ENCODE data around the gene RSBN1. TPM values are rescaled to one million over a fixed set of nuclear protein-coding genes. Genes with fewer than 3 reads are reported as not detected.

RSBN1 gene
- total RNA-seq, 1 experiment from 2014 or later: 15.5 TPM

DNA sequence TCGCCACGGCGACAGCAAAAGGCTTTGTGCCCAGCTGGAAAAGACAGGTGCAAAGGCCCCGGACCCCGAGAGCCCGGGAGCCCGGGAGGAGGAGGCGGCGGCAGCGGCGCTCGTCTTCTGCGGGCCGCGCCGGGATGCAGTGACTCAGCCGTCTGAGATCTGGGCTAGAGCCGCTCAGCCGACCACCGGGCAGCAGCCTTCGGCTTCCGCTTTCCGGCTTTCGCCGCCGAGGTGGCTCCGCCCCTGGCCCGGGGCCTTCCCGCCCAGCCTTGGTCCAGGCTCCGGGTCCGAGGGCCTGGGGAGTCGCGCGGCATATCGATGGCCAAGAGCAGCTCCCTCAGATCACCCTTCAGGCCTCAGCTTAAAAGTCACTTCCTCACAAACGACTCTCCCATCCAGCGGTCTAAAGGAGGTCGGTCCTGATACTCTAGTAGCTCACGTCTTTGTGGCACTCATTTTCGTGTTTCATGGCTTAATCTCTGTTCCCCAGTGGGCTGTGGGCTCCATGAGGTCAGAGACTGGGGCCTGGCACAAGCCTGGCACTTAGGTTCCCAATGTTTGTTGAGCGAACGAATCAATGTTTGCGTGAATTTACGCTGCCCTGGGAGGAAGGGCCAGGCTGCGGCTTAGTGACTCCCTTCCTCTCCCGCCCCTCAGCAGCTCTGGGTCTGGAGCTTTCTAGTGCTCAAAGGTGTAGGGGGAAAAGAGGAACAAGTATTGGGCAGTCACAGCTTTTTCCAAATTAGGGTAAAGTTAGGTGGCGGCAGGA, 52.8 kb downstream of the RSBN1 start, which contains the start of gene PHTF1 (continued):
- TF ChIP-seq, protein P1, sequence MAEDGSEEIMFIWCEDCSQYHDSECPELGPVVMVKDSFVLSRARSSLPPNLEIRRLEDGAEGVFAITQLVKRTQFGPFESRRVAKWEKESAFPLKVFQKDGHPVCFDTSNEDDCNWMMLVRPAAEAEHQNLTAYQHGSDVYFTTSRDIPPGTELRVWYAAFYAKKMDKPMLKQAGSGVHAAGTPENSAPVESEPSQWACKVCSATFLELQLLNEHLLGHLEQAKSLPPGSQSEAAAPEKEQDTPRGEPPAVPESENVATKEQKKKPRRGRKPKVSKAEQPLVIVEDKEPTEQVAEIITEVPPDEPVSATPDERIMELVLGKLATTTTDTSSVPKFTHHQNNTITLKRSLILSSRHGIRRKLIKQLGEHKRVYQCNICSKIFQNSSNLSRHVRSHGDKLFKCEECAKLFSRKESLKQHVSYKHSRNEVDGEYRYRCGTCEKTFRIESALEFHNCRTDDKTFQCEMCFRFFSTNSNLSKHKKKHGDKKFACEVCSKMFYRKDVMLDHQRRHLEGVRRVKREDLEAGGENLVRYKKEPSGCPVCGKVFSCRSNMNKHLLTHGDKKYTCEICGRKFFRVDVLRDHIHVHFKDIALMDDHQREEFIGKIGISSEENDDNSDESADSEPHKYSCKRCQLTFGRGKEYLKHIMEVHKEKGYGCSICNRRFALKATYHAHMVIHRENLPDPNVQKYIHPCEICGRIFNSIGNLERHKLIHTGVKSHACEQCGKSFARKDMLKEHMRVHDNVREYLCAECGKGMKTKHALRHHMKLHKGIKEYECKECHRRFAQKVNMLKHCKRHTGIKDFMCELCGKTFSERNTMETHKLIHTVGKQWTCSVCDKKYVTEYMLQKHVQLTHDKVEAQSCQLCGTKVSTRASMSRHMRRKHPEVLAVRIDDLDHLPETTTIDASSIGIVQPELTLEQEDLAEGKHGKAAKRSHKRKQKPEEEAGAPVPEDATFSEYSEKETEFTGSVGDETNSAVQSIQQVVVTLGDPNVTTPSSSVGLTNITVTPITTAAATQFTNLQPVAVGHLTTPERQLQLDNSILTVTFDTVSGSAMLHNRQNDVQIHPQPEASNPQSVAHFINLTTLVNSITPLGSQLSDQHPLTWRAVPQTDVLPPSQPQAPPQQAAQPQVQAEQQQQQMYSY (CRISPR knock-in tag; IDR thresholded peaks at IDR 0.05): 0 out of 2 replicates have a peak, but pooled peaks have one; percentile 16
- TF ChIP-seq, protein P2, sequence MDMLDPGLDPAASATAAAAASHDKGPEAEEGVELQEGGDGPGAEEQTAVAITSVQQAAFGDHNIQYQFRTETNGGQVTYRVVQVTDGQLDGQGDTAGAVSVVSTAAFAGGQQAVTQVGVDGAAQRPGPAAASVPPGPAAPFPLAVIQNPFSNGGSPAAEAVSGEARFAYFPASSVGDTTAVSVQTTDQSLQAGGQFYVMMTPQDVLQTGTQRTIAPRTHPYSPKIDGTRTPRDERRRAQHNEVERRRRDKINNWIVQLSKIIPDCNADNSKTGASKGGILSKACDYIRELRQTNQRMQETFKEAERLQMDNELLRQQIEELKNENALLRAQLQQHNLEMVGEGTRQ (CRISPR knock-in tag; IDR thresholded peaks at IDR 0.05): no peak
- TF ChIP-seq ELF4 (CRISPR knock-in tag; IDR thresholded peaks at IDR 0.05; ENCODE audit: low read depth) (no peak), ZNF317 (CRISPR knock-in tag; IDR thresholded peaks at IDR 0.05; ENCODE audit: borderline replicate concordance, low read depth) (0 out of 2 replicates have a peak, but pooled peaks have one; percentile 27), NFE2L1 (CRISPR knock-in tag; IDR thresholded peaks at IDR 0.05) (peak; percentile 46; the same call in 1 of the 2 replicates), PRRX2 (CRISPR knock-in tag; IDR thresholded peaks at IDR 0.05) (no peak), TCF7 (CRISPR knock-in tag; IDR thresholded peaks at IDR 0.05; ENCODE audit: low read depth) (no peak), JUN (CRISPR knock-in tag; IDR thresholded peaks at IDR 0.05) (no peak), ZNF396 (CRISPR knock-in tag; IDR thresholded peaks at IDR 0.05; ENCODE audit: borderline replicate concordance) (no peak), FOXJ3 (CRISPR knock-in tag; IDR thresholded peaks at IDR 0.05; ENCODE audit: borderline replicate concordance) (no peak), TEAD1 (CRISPR knock-in tag; IDR thresholded peaks at IDR 0.05) (no peak), SMAD4 (CRISPR knock-in tag; IDR thresholded peaks at IDR 0.05) (no peak), GRHL2 (CRISPR knock-in tag; IDR thresholded peaks at IDR 0.05; ENCODE audit: insufficient replicate concordance, severe bottlenecking) (no peak), FOXP1 (CRISPR knock-in tag; IDR thresholded peaks at IDR 0.05; ENCODE audit: borderline replicate concordance) (0 out of 2 replicates have a peak, but pooled peaks have one; percentile 46)
- TF ChIP-seq, protein P3, sequence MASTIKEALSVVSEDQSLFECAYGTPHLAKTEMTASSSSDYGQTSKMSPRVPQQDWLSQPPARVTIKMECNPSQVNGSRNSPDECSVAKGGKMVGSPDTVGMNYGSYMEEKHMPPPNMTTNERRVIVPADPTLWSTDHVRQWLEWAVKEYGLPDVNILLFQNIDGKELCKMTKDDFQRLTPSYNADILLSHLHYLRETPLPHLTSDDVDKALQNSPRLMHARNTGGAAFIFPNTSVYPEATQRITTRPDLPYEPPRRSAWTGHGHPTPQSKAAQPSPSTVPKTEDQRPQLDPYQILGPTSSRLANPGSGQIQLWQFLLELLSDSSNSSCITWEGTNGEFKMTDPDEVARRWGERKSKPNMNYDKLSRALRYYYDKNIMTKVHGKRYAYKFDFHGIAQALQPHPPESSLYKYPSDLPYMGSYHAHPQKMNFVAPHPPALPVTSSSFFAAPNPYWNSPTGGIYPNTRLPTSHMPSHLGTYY (CRISPR knock-in tag; IDR thresholded peaks at IDR 0.05): no peak
- TF ChIP-seq, protein P4, sequence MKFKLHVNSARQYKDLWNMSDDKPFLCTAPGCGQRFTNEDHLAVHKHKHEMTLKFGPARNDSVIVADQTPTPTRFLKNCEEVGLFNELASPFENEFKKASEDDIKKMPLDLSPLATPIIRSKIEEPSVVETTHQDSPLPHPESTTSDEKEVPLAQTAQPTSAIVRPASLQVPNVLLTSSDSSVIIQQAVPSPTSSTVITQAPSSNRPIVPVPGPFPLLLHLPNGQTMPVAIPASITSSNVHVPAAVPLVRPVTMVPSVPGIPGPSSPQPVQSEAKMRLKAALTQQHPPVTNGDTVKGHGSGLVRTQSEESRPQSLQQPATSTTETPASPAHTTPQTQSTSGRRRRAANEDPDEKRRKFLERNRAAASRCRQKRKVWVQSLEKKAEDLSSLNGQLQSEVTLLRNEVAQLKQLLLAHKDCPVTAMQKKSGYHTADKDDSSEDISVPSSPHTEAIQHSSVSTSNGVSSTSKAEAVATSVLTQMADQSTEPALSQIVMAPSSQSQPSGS (CRISPR knock-in tag; IDR thresholded peaks at IDR 0.05; ENCODE audit: borderline replicate concordance, low read depth): no peak
- TF ChIP-seq, protein P5, sequence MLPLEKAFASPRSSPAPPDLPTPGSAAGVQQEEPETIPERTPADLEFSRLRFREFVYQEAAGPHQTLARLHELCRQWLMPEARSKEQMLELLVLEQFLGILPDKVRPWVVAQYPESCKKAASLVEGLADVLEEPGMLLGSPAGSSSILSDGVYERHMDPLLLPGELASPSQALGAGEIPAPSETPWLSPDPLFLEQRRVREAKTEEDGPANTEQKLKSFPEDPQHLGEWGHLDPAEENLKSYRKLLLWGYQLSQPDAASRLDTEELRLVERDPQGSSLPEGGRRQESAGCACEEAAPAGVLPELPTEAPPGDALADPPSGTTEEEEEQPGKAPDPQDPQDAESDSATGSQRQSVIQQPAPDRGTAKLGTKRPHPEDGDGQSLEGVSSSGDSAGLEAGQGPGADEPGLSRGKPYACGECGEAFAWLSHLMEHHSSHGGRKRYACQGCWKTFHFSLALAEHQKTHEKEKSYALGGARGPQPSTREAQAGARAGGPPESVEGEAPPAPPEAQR (CRISPR knock-in tag; IDR thresholded peaks at IDR 0.05): no peak
- TF ChIP-seq, protein P6, sequence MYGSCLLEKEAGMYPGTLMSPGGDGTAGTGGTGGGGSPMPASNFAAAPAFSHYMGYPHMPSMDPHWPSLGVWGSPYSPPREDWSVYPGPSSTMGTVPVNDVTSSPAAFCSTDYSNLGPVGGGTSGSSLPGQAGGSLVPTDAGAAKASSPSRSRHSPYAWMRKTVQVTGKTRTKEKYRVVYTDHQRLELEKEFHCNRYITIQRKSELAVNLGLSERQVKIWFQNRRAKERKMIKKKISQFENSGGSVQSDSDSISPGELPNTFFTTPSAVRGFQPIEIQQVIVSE (CRISPR knock-in tag; IDR thresholded peaks at IDR 0.05; ENCODE audit: borderline replicate concordance): no peak
- TF ChIP-seq, protein P7, sequence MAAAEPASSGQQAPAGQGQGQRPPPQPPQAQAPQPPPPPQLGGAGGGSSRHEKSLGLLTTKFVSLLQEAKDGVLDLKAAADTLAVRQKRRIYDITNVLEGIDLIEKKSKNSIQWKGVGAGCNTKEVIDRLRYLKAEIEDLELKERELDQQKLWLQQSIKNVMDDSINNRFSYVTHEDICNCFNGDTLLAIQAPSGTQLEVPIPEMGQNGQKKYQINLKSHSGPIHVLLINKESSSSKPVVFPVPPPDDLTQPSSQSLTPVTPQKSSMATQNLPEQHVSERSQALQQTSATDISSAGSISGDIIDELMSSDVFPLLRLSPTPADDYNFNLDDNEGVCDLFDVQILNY (CRISPR knock-in tag; IDR thresholded peaks at IDR 0.05): peak; percentile 67; the same call in 1 of the 2 replicates
- TF ChIP-seq, protein P8, sequence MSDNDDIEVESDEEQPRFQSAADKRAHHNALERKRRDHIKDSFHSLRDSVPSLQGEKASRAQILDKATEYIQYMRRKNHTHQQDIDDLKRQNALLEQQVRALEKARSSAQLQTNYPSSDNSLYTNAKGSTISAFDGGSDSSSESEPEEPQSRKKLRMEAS (CRISPR knock-in tag; IDR thresholded peaks at IDR 0.05): peak; percentile 53; the same call in 1 of the 2 replicates
